Measurements from ENCODE around the gene COL23A1. TPM values are rescaled to one million over a fixed set of nuclear protein-coding genes. Genes with fewer than 3 reads are reported as not detected.

COL23A1 gene
- total and polyA plus RNA-seq, 5 donors from 2014 or later: not detected

GRCh38 chr5:178533136-178533535 lies 57.1 kb downstream of the COL23A1 start:
- no peaks in the 10 kb centered on the region for H3K4me1 ChIP-seq (ENCODE audit: control insufficient read depth, insufficient read depth, low read length, poor library complexity, severe bottlenecking)
- H3K27me3 ChIP-seq (ENCODE audit: control insufficient read depth, insufficient read depth, low read length): no peaks in the 10 kb centered on the region
- no peak for DNase-seq
- H3K9me3 ChIP-seq (ENCODE audit: control insufficient read depth in 2 of 2, low read length in 2 of 2): no peaks in the 10 kb centered on the region
- H3K4me3 Mint-ChIP-seq: no peak overlapping the region
- H3K9me3 Mint-ChIP-seq: no peaks in the 10 kb centered on the region
- H3K27ac ChIP-seq (ENCODE audit: insufficient read depth, low read length, poor library complexity, severe bottlenecking): no peak overlapping the region
- H3K36me3 ChIP-seq (ENCODE audit: control insufficient read depth, insufficient read depth, low read length): no peaks in the 10 kb centered on the region
- no peaks in the 10 kb centered on the region for H3K27me3 Mint-ChIP-seq
- H3K36me3 Mint-ChIP-seq: no peaks in the 10 kb centered on the region
- no peak for ATAC-seq (ENCODE audit: low read depth in 2 of 2)
- H3K27ac Mint-ChIP-seq: no peak overlapping the region
- no peak overlapping the region for H3K4me3 ChIP-seq (ENCODE audit: low read depth, low read length)
- no peaks in the 10 kb centered on the region for H3K4me1 Mint-ChIP-seq

DNA sequence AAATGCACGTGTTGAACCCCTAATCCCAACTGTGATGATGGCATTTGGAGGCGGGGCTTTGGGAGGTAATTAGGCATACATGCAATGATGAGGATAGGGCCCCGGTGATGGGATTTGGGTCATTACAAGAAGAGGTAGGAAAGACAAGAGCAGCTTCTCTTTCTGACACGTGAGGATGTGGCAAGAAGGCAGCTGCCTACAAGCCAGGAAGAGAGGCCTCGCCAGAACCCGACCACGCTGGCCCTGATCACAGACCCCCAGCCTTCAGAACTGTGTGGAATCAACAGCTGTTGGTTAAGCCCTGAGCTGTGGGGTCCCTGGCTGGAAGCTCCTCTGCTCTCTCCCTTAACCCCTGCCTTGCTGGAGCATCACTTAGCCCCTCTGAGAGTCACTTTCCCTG lies 57.5 kb downstream of the COL23A1 start:
- Histone ChIP-seq H3K4me3 (ENCODE audit: low read depth, low read length) (no peak overlapping the region), H3K36me3 (ENCODE audit: control insufficient read depth, insufficient read depth, low read length) (no peaks in the 10 kb centered on the region), H3K27ac (ENCODE audit: insufficient read depth, low read length, poor library complexity, severe bottlenecking) (no peak overlapping the region), H3K9me3 (ENCODE audit: control insufficient read depth in 2 of 2, low read length in 2 of 2) (no peaks in the 10 kb centered on the region), H3K27me3 (ENCODE audit: control insufficient read depth, insufficient read depth, low read length) (no peaks in the 10 kb centered on the region), H3K4me1 (ENCODE audit: control insufficient read depth, insufficient read depth, low read length, poor library complexity, severe bottlenecking) (no peaks in the 10 kb centered on the region)
- Mint-ChIP-seq H3K4me1 (no peaks in the 10 kb centered on the region), H3K4me3 (no peak overlapping the region), H3K36me3 (no peaks in the 10 kb centered on the region), H3K27ac (no peak overlapping the region), H3K27me3 (no peaks in the 10 kb centered on the region), H3K9me3 (no peaks in the 10 kb centered on the region)
- DNase-seq (no peak), ATAC-seq (ENCODE audit: low read depth in 2 of 2) (no peak)

GRCh38 chr5:178532236-178532635 lies 58.0 kb downstream of the COL23A1 start:
- Histone ChIP-seq H3K27me3 (ENCODE audit: control insufficient read depth, insufficient read depth, low read length) (no peaks in the 10 kb centered on the region), H3K4me1 (ENCODE audit: control insufficient read depth, insufficient read depth, low read length, poor library complexity, severe bottlenecking) (no peaks in the 10 kb centered on the region), H3K4me3 (ENCODE audit: low read depth, low read length) (no peak overlapping the region), H3K36me3 (ENCODE audit: control insufficient read depth, insufficient read depth, low read length) (no peaks in the 10 kb centered on the region), H3K27ac (ENCODE audit: insufficient read depth, low read length, poor library complexity, severe bottlenecking) (no peak overlapping the region), H3K9me3 (ENCODE audit: control insufficient read depth in 2 of 2, low read length in 2 of 2) (no peaks in the 10 kb centered on the region)
- H3K9me3 Mint-ChIP-seq: no peaks in the 10 kb centered on the region
- H3K27ac Mint-ChIP-seq: no peak overlapping the region
- DNase-seq (no peak), ATAC-seq (ENCODE audit: low read depth in 2 of 2) (no peak)
- H3K36me3 Mint-ChIP-seq: no peaks in the 10 kb centered on the region
- no peaks in the 10 kb centered on the region for H3K4me1 Mint-ChIP-seq
- H3K27me3 Mint-ChIP-seq: no peaks in the 10 kb centered on the region
- no peak overlapping the region for H3K4me3 Mint-ChIP-seq

DNA sequence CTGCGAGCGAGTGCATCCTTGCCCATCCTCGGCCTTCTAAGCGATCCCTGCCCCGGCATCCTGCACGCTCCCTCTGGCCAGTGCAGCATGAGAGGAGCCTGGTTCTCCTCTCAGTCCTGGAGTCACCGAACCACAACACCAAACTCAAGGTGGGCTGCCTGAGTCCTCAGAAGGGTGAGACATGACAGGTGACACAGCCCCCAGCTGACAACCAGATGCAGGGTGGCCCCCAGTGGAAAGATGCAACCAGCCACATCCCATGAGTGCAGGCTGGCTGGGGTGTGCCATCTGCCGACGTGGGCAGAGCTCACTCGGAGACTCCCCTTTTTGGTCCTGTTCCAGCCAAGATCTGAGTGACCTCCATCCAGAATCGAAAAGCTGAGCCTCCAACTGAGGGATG lies 58.4 kb downstream of the COL23A1 start:
- no peak for ATAC-seq (ENCODE audit: low read depth in 2 of 2)
- no peaks in the 10 kb centered on the region for H3K36me3 Mint-ChIP-seq
- no peaks in the 10 kb centered on the region for H3K27me3 Mint-ChIP-seq

GRCh38 chr5:178530526-178530925 lies 59.7 kb downstream of the COL23A1 start:
- no peak overlapping the region for H3K27ac ChIP-seq (ENCODE audit: insufficient read depth, low read length, poor library complexity, severe bottlenecking)
- Mint-ChIP-seq H3K4me1 (no peaks in the 10 kb centered on the region), H3K36me3 (no peaks in the 10 kb centered on the region), H3K9me3 (no peaks in the 10 kb centered on the region), H3K27me3 (no peaks in the 10 kb centered on the region), H3K27ac (no peak overlapping the region), H3K4me3 (no peak overlapping the region)
- no peaks in the 10 kb centered on the region for H3K27me3 ChIP-seq (ENCODE audit: control insufficient read depth, insufficient read depth, low read length)
- H3K9me3 ChIP-seq (ENCODE audit: control insufficient read depth in 2 of 2, low read length in 2 of 2): no peaks in the 10 kb centered on the region
- no peak for DNase-seq
- ATAC-seq (ENCODE audit: low read depth in 2 of 2): no peak
- H3K4me1 ChIP-seq (ENCODE audit: control insufficient read depth, insufficient read depth, low read length, poor library complexity, severe bottlenecking): no peaks in the 10 kb centered on the region
- H3K4me3 ChIP-seq (ENCODE audit: low read depth, low read length): no peak overlapping the region
- H3K36me3 ChIP-seq (ENCODE audit: control insufficient read depth, insufficient read depth, low read length): no peaks in the 10 kb centered on the region

More for the DNA sequence above, 58.4 kb downstream of the COL23A1 start:
- Mint-ChIP-seq H3K4me3 (no peak overlapping the region), H3K27ac (no peak overlapping the region), H3K4me1 (no peaks in the 10 kb centered on the region), H3K9me3 (no peaks in the 10 kb centered on the region)
- no peaks in the 10 kb centered on the region for H3K36me3 ChIP-seq (ENCODE audit: control insufficient read depth, insufficient read depth, low read length)
- no peak overlapping the region for H3K4me3 ChIP-seq (ENCODE audit: low read depth, low read length)
- H3K27me3 ChIP-seq (ENCODE audit: control insufficient read depth, insufficient read depth, low read length): no peaks in the 10 kb centered on the region
- no peak overlapping the region for H3K27ac ChIP-seq (ENCODE audit: insufficient read depth, low read length, poor library complexity, severe bottlenecking)
- no peaks in the 10 kb centered on the region for H3K9me3 ChIP-seq (ENCODE audit: control insufficient read depth in 2 of 2, low read length in 2 of 2)
- H3K4me1 ChIP-seq (ENCODE audit: control insufficient read depth, insufficient read depth, low read length, poor library complexity, severe bottlenecking): no peaks in the 10 kb centered on the region
- no peak for DNase-seq

DNA sequence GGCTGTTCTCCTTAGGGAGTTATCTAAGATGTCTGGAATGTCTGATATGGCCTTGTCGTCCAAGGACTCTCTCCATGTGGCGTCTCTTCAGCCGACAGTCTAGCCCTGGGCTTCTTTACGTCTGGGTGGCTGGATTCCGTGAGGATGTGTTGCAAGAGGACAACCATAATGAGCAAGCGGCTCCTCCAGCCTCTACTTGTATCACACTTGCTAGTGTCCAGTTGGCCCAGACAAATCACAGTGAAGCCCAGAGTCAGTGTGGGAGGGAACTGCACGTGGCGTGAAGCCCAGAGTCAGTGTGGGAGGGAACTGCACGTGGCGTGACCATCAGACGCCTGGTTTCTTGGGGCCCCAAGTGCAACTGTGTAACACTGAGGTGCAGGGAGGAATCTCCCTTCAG lies 61.1 kb downstream of the COL23A1 start:
- DNase-seq (no peak), ATAC-seq (ENCODE audit: low read depth in 2 of 2) (no peak)
- Mint-ChIP-seq H3K27ac (no peak overlapping the region), H3K27me3 (no peaks in the 10 kb centered on the region), H3K36me3 (no peaks in the 10 kb centered on the region), H3K4me3 (no peak overlapping the region), H3K9me3 (peaks cover 0 to 2% (median 0%) of the 10 kb centered on the region in 7 donors), H3K4me1 (no peaks in the 10 kb centered on the region)
- Histone ChIP-seq H3K4me3 (ENCODE audit: low read depth, low read length) (no peak overlapping the region), H3K4me1 (ENCODE audit: control insufficient read depth, insufficient read depth, low read length, poor library complexity, severe bottlenecking) (no peaks in the 10 kb centered on the region), H3K27me3 (ENCODE audit: control insufficient read depth, insufficient read depth, low read length) (no peaks in the 10 kb centered on the region), H3K36me3 (ENCODE audit: control insufficient read depth, insufficient read depth, low read length) (no peaks in the 10 kb centered on the region), H3K27ac (ENCODE audit: insufficient read depth, low read length, poor library complexity, severe bottlenecking) (no peak overlapping the region), H3K9me3 (ENCODE audit: control insufficient read depth in 2 of 2, low read length in 2 of 2) (no peaks in the 10 kb centered on the region)

DNA sequence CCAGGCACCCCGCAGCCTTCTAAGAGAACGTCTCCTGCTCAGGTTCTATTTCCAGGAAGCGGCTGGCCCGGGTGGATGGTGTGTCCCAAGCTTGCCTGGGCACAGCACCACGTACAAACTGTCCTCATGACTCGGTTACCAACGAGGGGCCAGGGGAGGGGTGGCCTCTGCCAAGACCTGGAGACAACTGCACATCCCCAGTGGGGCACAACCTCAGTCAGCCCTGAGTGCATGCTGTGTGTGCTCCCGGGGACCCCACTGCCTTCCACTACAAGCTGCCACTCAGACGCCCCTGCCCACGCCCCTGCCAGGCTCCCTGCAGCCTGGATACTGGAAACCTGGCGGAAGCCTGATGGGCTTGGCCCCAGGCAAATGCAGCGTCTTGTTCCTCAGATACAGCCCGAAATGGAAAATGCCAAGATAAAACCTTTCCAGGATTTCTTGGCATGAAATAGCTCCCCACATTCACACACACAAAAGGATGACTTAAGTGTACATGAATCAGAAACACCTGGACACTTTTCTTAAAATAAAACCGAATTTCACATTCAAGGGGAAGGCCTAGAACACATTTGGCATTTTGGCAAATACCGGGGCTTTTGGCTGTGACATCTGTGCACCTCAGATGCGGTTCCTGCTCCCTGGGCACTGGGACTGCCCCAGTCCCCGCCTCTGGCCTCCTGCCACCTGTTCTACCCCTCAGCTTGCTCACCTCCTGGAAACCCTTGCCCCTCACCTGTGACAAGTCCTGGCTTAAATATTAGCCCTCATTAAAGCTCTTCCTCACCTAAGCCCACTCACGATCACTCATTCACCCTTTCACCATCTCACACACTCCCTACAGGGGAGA lies 62.5 kb downstream of the COL23A1 start:
- no peak overlapping the region for H3K27ac Mint-ChIP-seq
- no peak overlapping the region for H3K4me3 Mint-ChIP-seq
- DNase-seq (no peak), ATAC-seq (ENCODE audit: low read depth in 2 of 2) (no peak)
- Histone ChIP-seq H3K9me3 (ENCODE audit: control insufficient read depth in 2 of 2, low read length in 2 of 2) (no peaks in the 10 kb centered on the region), H3K4me1 (ENCODE audit: control insufficient read depth, insufficient read depth, low read length, poor library complexity, severe bottlenecking) (no peaks in the 10 kb centered on the region), H3K36me3 (ENCODE audit: control insufficient read depth, insufficient read depth, low read length) (no peaks in the 10 kb centered on the region), H3K27me3 (ENCODE audit: control insufficient read depth, insufficient read depth, low read length) (peaks cover 3% of the 10 kb centered on the region), H3K4me3 (ENCODE audit: low read depth, low read length) (no peak overlapping the region), H3K27ac (ENCODE audit: insufficient read depth, low read length, poor library complexity, severe bottlenecking) (no peak overlapping the region)
- no peaks in the 10 kb centered on the region for H3K27me3 Mint-ChIP-seq
- H3K9me3 Mint-ChIP-seq: peaks cover 0 to 2% (median 0%) of the 10 kb centered on the region in 7 donors
- no peaks in the 10 kb centered on the region for H3K36me3 Mint-ChIP-seq
- H3K4me1 Mint-ChIP-seq: no peaks in the 10 kb centered on the region

DNA sequence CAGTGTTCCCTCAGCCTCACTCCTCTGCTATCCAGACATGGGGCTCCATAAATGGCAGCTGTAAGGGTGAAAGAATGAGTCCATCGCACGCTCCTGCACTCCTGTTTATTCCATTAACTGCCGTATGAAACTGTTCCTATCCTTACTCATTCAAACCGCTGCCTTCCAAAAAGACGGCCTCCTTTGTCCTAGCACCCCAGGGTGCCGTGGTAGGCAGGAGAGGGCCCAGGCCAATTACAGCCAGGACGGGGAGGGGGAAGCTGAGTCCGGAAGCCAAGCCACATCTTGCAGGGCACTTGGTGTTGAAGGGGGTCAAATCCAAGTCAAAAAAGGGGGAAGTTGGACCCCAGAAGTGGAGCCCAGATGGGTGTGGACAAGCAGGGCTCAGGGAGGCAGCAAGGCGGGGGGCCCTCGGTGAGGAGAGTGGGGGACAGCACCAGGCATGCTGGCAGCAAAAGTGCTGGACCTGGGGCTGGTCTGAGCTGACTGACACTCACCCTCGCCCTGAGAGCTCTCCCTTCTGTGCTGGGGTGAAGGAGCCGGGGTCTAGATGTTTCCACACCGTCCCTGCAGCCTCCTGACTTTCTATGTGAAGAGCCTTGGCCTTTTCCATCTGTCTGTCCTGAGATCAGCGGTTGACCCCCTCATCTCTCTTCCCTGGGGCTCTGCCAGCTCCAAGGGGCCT lies 63.3 kb downstream of the COL23A1 start:
- H3K36me3 ChIP-seq (ENCODE audit: control insufficient read depth, insufficient read depth, low read length): no peaks in the 10 kb centered on the region
- no peaks in the 10 kb centered on the region for H3K9me3 ChIP-seq (ENCODE audit: control insufficient read depth in 2 of 2, low read length in 2 of 2)
- H3K27me3 ChIP-seq (ENCODE audit: control insufficient read depth, insufficient read depth, low read length): peaks cover 3% of the 10 kb centered on the region
- no peak overlapping the region for H3K4me3 Mint-ChIP-seq
- H3K27ac ChIP-seq (ENCODE audit: insufficient read depth, low read length, poor library complexity, severe bottlenecking): no peak overlapping the region
- no peaks in the 10 kb centered on the region for H3K4me1 ChIP-seq (ENCODE audit: control insufficient read depth, insufficient read depth, low read length, poor library complexity, severe bottlenecking)
- H3K4me3 ChIP-seq (ENCODE audit: low read depth, low read length): no peak overlapping the region
- H3K27ac Mint-ChIP-seq: no peak overlapping the region
- no peaks in the 10 kb centered on the region for H3K4me1 Mint-ChIP-seq
- H3K36me3 Mint-ChIP-seq: no peaks in the 10 kb centered on the region
- ATAC-seq (ENCODE audit: low read depth in 2 of 2) (no peak), DNase-seq (no peak)
- H3K27me3 Mint-ChIP-seq: no peaks in the 10 kb centered on the region
- peaks cover 0 to 2% (median 0%) of the 10 kb centered on the region in 7 donors for H3K9me3 Mint-ChIP-seq

All from CD4-positive, CD25-positive, alpha-beta regulatory T cell (primary cell).